Activated gamma-delta T cell (primary cell): ENCODE data around the gene R3HDML.
"Not testable (repeated sequence)": the region's sequence is repeated elsewhere in the genome, so short reads cannot be mapped to it uniquely, and the experiment has no call there.

Source experiments
- DNase-seq: peaks from one replicate; lab custom pipeline; 2025; lab: John Stamatoyannopoulos, UW

R3HDML gene

GRCh38 chr20:44328428-44328827 lies 8.4 kb upstream of the R3HDML start:
- no peak for DNase-seq

GRCh38 chr20:44331201-44331600 lies 5.6 kb upstream of the R3HDML start:
- no peak for DNase-seq

- no peak for DNase-seq
Measured at GRCh38 chr20:44334306-44334705, 2.5 kb upstream of the R3HDML start.

- DNase-seq: no peak
Measured at GRCh38 chr20:44334709-44335108, 2.1 kb upstream of the R3HDML start.

- no peak for DNase-seq
Measured at GRCh38 chr20:44335675-44336074, 1.2 kb upstream of the R3HDML start.

GRCh38 chr20:44336086-44336485 lies 757 bp upstream of the R3HDML start:
- DNase-seq: no peak

- no peak for DNase-seq
Measured at GRCh38 chr20:44342248-44342647, 5.4 kb downstream of the R3HDML start.

- DNase-seq: no peak
Measured at GRCh38 chr20:44343162-44343675, 6.4 kb downstream of the R3HDML start.

GRCh38 chr20:44344723-44345122 lies 7.9 kb downstream of the R3HDML start:
- no peak for DNase-seq

GRCh38 chr20:44345147-44345546 lies 8.3 kb downstream of the R3HDML start:
- DNase-seq: no peak

- not testable (repeated sequence) for DNase-seq
Measured at GRCh38 chr20:44345941-44346340, 9.1 kb downstream of the R3HDML start.

- no peak for DNase-seq
Measured at GRCh38 chr20:44348168-44348659, 11.4 kb downstream of the R3HDML start.

GRCh38 chr20:44349349-44349748 lies 12.5 kb downstream of the R3HDML start:
- DNase-seq: no peak

- DNase-seq: no peak
Measured at GRCh38 chr20:44350567-44350966, 13.7 kb downstream of the R3HDML start.

- DNase-seq: no peak
Measured at GRCh38 chr20:44354979-44355497, 18.2 kb downstream of the R3HDML start.

GRCh38 chr20:44355498-44356352 lies 18.9 kb downstream of the R3HDML start, which contains the start of gene HNF4A:
TSS of gene HNF4A (plus strand) at chr20:44355699. CDS start at chr20:44355805, 106 bp downstream.
- no peak for DNase-seq

GRCh38 chr20:44356353-44356723 lies 19.5 kb downstream of the R3HDML start:
- no peak for DNase-seq

GRCh38 chr20:44357020-44357419 lies 20.2 kb downstream of the R3HDML start:
- no peak for DNase-seq

GRCh38 chr20:44357555-44358125 lies 20.8 kb downstream of the R3HDML start:
- DNase-seq: no peak

- DNase-seq: no peak
Measured at GRCh38 chr20:44358776-44359175, 21.9 kb downstream of the R3HDML start.

- DNase-seq: no peak
Measured at GRCh38 chr20:44360221-44360620, 23.4 kb downstream of the R3HDML start.

GRCh38 chr20:44361021-44361420 lies 24.2 kb downstream of the R3HDML start:
- DNase-seq: no peak

- DNase-seq: no peak
Measured at GRCh38 chr20:44362466-44362940, 25.7 kb downstream of the R3HDML start.
